GM19468 (cell line): ENCODE results near the gene RASGRP4.
"Not testable (repeated sequence)": the region's sequence is repeated elsewhere in the genome, so short reads cannot be mapped to it uniquely, and the experiment has no call there.

Experiments
- ATAC-seq: cut with Tn5 transposase; IDR thresholded peaks from one replicate; pipeline ENCODE4 v1.9.1; 2021; ENCODE audit warnings: mild to moderate bottlenecking, moderate library complexity, moderate number of reproducible peaks; ENCODE audit not compliant: unreplicated experiment; ENCODE audit errors: extremely low read depth

Gene RASGRP4

DNA sequence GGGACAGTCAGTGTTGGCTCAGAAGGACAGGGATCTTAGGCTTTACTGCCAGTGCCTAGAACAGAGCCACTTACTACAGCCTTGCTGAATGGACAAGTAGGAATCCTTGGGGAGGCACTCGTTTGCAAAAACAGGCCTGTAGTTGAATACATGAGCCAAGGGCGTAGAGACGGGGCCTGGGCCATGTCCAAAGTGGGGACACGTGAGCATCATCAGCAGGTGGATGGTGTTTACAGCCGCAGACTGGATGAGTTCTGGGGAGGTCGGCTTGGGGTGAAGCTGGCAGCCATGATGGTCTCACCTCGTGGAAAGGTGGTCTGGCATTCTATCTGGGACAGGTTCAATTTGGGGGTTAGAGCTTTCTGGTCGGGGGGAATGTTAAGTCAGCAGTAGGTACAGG is 25.0 kb upstream of the RASGRP4 start:
- no peak for ATAC-seq

GRCh38 chr19:38449518-38449917 is 23.5 kb upstream of the RASGRP4 start:
- no peak for ATAC-seq

DNA sequence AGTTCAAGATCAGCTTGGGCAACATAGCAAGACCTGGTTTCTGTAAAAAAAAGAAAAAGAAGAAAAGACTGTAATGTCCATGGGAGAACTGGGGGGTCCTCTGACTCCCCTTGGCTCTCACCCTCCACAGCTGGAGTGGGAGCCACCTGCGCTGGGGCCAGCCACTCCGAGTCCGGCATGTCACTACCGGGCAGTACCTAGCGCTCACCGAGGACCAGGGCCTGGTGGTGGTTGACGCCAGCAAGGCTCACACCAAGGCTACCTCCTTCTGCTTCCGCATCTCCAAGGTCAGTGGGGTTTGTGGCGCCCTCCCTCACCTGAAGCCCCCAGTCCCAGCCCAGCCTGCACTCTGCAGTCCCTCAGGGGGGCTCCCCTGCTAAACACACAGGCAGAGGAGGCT is 22.2 kb upstream of the RASGRP4 start:
- no peak for ATAC-seq

DNA sequence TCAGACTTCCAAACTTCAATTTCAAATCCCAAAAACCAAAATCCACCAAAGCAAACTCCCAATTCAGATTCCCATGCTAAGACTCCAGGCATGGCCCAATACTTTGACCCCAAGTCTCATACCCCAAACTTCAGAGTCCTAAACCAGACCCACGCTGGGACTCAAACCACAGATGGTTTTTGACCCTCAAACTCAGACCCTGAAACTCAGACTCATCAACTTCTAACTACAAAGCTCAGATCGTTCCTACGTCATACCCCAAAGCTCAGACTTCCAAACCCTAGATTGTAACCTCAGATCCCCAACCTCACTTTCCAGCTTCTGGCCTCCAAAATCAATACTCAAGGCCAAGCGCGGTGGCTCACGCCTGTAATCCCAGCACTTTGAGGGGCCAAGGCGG is 19.3 kb upstream of the RASGRP4 start:
- no peak for ATAC-seq

GRCh38 chr19:38444026-38444425 is 18.0 kb upstream of the RASGRP4 start:
- ATAC-seq: no peak

DNA sequence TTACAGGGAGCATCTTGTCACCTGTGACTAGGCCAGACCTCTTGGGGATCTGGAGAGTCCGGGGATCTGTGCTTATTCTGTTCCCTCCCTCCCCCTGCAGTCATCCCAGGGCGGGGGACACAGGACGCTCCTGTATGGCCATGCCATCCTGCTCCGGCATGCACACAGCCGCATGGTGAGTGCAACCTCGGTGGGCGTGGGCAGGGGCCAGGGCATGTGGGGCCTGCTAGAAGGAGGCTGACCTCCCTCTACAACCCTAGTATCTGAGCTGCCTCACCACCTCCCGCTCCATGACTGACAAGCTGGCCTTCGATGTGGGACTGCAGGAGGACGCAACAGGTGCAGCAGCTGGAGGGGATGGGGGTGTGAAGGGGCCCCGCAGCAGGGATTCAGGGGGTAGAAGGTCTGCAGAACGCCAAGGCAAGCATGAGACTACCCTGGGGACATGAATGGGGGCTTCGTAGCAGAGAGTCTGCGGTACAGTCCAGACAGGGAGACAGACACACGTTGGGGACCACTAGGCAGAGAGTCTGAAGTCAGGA is 17.5 kb upstream of the RASGRP4 start:
- ATAC-seq: no peak

DNA sequence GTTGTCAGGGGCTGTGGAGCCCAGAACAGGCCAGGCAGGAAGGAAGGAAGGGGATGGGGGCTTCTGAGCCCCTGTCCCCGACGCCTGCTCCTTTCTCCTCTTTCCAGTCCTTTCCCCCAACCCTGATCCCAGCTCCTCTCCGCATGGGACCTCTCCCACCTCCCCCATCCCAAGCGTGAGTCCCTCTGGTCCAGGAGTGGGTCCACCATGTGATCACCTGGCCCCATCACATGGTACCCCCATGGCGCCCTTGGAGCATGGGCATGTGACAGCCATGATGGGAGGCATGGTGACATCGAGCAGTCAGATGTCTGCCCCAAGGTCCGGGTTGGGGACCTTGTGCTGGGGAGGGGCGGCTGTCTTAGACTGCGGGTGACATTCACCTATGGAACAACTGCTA is 16.7 kb upstream of the RASGRP4 start:
- no peak for ATAC-seq

DNA sequence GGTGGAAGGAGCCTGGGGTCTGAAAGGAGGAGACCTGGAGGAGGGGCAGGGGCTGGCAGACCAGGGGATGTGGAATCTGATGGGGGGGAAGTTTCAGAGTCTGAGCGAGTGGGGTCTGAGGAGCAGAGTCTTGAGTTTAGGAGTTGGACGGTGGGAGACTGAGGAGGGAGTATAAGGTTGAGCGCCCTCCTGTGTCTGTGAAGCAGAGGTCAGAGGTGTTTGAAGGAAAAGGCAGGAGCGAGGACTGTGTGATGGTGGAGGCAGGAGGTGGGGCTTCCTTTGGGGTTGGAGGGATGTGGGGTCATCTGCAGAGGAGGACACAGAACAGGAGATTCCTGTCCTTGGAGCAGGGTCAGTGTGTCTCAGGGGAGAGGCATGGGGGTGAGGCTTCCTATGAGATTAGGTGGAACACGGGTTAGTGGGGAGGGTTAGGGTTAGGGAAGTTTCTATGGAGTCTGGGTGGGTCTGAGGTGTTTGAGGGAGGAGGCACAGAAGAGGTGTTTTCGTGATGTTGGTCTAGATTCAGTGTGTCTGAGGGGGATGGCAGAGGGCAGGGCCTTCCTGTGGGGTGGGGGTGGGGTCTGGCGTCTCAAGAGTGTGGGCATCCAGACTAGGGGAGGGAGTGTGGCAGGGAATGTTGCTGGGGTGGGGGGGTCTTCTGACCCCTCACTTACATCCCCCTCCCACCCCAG is 15.8 kb upstream of the RASGRP4 start:
- ATAC-seq: no peak

GRCh38 chr19:38440592-38440991 is 14.6 kb upstream of the RASGRP4 start:
- no peak for ATAC-seq

- no peak for ATAC-seq
These were observed 11.9 kb upstream of the RASGRP4 start for GRCh38 chr19:38437917-38438316.

DNA sequence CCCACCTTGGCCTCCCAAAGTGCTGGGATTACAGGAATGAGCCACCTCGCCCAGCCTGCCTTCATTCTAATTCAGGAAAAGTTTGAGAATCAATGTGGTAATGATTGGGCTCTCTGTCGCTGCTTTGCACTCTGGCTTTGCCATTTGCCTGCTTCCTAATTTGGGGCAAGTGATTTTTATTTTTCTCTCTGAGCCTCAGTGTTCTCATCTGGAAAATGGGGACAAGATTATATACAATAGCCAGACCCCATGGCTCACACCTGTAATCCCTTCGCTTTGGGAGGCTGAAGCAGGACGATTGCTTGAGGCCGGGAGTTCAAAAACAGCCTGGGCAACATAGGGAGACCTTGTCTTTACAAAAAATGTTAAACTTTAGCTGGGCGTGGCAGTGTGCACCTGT is 11.3 kb upstream of the RASGRP4 start:
- ATAC-seq: no peak

DNA sequence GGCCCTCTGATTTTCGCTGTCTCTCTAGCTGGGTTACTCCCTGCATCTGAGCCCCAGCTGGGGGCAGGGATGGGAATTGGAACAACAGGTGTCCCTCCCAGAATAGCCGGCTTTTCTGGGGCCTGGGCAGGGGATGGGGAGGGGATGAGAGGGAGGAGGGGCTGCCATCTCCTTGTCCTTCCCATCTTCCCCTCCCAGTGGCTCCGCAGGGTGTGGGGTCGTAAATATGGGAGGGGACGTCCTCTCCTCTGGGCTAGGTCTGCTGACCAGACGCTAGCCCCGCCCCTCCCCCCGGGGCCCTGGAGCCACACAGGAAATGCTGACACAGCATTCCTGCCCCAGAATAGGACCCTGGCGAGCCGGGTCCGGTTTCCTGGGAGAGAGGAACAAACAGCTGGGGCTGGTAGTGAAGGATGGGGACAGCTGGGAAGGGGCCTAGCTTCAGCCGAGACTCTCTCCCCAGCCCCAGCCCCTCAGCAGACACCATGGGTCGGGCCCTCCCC is 8.6 kb upstream of the RASGRP4 start:
- ATAC-seq: no peak

GRCh38 chr19:38433268-38433733 is 7.3 kb upstream of the RASGRP4 start, which contains the start of gene RYR1:
Gene RYR1, plus strand, starts transcription at chr19:38433691. Its CDS starts 139 bp downstream, at chr19:38433830.
- ATAC-seq: no peak

DNA sequence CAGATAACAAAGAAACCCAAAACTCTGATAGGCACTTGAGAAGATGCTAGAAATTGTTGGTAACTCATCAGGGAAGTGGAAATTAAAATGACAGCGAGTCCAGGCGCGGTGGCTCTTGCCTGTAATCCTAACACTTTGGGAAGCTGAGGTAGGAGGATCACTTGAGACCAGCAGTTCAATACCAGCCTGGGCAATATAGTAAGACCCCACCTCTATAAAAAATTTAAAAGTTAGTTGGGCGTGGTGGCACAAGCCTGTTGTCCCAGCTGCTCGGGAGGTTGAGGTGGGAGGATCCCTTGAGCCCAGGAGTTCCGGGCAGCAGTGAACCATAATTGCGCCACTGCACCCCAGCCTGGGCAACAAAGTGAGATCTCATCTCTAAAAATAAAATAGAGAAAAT is 4.9 kb upstream of the RASGRP4 start:
- ATAC-seq: no peak

- ATAC-seq: no peak
These were observed 3.8 kb upstream of the RASGRP4 start for GRCh38 chr19:38429811-38430156.

DNA sequence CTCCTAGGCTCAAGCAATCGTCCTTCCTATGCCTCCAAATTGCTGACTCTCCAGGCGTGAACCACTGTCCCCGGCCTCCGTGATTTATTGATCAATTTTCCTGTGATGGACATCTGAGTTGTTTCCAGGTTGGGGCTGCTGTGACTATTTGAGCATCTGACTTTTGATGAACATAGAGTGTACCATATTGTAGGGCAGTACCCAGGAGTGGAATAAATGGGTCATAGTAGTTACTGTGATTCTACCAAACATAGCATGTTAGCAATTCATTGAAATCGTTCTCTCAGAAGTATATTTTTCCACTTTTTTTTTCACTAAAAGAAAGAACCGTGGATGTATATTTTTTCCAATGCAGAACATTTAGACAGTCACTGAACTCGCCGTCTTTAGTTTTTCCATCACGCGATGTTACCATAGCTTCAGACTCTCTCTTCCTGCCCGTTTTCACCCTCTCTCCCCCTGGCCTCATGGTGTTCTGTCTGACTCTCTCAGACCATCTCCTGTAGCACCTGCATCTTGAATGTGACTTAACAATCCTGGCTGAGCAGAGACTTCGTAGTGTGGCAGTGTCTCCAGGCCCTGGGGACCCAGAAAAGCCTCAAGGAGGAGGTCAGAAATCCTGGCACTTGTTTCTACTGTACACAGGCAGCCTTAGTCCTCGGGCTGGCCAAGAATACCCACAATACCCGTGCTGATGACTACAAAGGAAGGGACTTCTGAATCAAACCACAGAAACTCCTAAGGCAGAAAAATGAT is 3.2 kb upstream of the RASGRP4 start:
- ATAC-seq: no peak

GRCh38 chr19:38427035-38427677 is 1.1 kb upstream of the RASGRP4 start:
- ATAC-seq: not testable (repeated sequence)

DNA sequence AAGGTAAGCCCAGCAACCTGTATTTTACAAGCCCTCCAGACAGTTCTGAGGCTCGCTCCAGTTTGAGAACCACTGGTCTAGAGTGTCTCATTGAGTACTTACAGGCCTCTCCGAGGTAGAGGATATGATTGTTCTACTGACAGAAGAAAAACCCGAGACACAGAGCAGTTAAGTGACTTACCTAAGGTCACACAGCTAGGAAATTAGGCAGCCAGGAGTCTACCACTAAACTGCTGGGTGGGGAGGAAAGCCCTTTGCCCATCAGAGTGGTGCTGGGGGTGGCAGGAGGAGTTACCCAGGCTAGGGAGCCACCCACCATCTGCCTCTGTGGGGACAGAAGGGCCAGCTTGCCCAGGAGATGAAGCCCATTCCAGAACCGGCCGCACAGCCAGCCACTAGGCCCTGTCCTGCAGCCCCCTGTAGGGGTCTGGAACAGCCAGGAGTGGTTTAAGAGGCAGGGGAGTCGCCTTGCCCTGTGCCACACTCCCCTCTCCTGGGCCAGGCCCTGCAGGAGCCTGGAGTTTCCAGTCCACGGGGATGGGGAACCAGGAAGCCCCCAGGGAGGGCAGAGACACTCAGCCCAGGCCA is 703 bp downstream of the RASGRP4 start:
- no peak for ATAC-seq

DNA sequence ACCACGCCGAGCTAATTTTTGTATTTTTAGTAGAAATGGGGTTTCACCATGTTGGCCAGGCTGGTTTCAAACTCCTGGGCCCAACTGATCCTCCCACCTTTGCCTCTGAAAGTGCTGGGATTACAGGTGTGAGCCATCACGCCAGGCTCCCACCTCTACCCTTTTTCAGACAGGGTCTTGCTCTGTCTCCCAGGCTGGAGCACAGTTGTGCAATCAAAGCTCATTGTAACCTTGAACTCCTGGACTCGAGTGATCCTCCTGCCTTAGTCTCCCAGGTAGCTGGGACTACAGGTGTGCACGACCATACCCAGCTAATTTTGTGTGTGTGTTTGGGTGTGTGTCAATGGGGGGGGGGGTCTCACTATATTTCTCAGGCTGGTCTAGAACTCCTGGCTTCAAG is 1.7 kb downstream of the RASGRP4 start:
- ATAC-seq: no peak

GRCh38 chr19:38422438-38422837 is 3.6 kb downstream of the RASGRP4 start:
- no peak for ATAC-seq
